Fibroblast of the aortic adventitia (primary cell): ENCODE results near the gene MAGOHB. TPM values are rescaled to one million over a fixed set of nuclear protein-coding genes. Genes with fewer than 3 reads are reported as not detected.

ENCODE experiments used
- DNase-seq: peaks from one replicate; pipeline ENCODE4 v3.0.0-alpha.2; 2010; ENCODE audit warnings: low read depth
- H3K4me3 ChIP-seq: 2 replicates; pipeline ENCODE4 v1.5.1; 2011; ENCODE audit warnings: low read depth, mild to moderate bottlenecking, control low read depth, low read length, moderate library complexity
- total RNA-seq: library from RNA; depleted of rRNA; stranded (reverse); fragments of >200 nt; gene quantifications from 2 replicates; pipeline ENCODE4 v1.2.3, GENCODE V29; 2012; ENCODE audit warnings: low replicate concordance
- TF ChIP-seq, protein P1 (sequence below): IDR thresholded peaks from 2 replicates; pipeline ENCODE4 v1.5.1; 2011; ENCODE audit warnings: mild to moderate bottlenecking, low read length, control low read depth, inconsistent platforms; ENCODE audit not compliant: insufficient read depth

The MAGOHB gene
- total RNA-seq, 1 donor = 31.7 TPM

DNA sequence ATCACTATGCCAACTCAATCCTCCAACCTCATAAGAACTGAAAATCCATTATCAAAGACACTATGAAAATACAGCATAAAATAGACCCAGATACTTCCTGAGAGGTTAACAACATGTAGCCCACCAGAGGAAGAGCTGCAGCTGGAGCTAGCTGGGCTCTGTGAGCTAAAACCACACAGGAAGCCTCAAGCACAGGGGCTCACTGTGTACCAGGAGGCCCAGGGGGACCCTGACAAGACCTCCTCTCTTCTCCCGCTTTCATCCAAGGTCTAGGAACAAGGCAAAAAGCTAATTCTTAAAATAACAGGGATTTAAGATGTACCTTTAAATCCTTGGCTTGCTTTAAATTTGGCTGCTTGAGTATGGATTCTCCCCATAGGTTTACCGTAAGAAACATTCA, 54.2 kb downstream of the MAGOHB start:
- TF ChIP-seq, protein P1, sequence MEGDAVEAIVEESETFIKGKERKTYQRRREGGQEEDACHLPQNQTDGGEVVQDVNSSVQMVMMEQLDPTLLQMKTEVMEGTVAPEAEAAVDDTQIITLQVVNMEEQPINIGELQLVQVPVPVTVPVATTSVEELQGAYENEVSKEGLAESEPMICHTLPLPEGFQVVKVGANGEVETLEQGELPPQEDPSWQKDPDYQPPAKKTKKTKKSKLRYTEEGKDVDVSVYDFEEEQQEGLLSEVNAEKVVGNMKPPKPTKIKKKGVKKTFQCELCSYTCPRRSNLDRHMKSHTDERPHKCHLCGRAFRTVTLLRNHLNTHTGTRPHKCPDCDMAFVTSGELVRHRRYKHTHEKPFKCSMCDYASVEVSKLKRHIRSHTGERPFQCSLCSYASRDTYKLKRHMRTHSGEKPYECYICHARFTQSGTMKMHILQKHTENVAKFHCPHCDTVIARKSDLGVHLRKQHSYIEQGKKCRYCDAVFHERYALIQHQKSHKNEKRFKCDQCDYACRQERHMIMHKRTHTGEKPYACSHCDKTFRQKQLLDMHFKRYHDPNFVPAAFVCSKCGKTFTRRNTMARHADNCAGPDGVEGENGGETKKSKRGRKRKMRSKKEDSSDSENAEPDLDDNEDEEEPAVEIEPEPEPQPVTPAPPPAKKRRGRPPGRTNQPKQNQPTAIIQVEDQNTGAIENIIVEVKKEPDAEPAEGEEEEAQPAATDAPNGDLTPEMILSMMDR = no peak
- no peak for DNase-seq
- no peak overlapping the region for H3K4me3 ChIP-seq

DNA sequence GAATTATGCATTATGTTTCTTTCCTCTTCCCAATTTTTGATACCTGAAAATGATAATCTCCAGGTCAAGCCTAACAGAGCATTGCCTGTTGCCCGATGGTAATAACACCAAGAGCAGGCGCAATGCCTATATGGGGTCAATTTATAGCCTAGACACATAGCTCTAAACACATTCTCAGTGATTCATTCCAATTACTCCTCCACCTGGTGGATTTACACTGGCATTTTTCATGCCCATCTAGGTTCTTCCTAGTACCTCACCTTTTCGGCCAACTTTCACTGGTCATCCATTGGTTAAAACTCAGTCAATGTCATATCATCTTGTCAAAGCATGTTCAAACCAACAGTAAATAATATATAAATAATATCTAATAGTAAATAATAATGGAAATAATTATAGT, 54.6 kb downstream of the MAGOHB start:
- DNase-seq = no peak
- TF ChIP-seq, protein P1 = no peak
- H3K4me3 ChIP-seq = no peak overlapping the region

DNA sequence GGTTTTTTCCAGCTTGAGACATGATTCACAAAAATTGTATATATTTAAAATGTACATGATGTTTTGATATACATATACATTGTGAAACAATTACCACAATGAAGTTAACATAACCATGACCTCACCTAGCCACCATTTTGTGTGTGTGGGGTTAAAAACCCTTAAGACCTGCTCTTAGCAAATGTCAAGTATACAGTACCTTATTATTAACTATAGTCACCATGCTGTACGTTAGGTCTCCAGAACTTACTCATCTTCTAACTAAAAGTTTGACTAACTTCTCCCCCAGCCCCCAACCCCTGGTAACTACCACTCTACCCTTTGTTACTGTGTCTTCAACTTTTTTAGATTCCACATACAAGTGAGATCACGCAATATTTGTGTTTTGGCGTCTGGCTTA, 55.1 kb downstream of the MAGOHB start:
- TF ChIP-seq, protein P1 = no peak
- DNase-seq = no peak
- no peak overlapping the region for H3K4me3 ChIP-seq

DNA sequence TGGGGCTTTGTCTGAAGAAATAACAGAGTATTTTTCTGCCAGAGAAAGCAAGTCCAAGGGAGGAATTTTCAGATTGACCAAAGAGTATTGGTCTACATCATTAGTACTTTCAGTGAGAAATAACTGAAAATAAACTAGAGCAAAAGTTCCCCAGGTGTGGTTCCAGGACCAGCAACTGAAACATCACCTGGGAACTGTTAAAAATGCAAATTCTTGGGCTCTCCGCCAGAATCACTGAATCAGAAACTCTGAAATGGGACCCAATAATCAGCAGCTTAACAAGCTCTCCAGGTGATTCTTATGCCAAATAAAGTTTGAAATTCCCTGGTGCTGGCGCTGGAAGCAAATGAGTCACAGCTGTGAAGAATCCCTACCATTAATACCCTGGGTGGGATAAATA, 55.6 kb downstream of the MAGOHB start:
- no peak for DNase-seq
- TF ChIP-seq, protein P1 = no peak
- H3K4me3 ChIP-seq = no peak overlapping the region

DNA sequence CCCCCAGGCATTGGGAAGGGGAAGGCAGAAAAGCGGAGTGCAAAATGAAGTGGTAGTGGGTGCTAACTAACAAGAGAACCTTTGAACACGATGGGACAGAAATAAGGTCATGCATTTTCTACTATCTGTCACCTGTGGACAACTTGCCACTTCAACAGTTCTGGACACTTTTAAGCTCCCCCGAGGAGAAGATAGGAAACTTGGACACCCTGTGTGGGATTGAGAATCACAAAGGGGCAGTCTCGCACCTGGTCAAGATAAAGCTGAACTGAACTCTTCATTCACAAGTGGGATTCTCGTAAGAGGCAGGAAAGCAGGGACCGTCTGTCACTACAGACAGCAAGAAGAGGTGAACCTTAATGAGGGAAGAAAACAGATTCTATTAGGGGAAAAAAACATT, 56.1 kb downstream of the MAGOHB start:
- no peak for DNase-seq
- TF ChIP-seq, protein P1 = no peak
- H3K4me3 ChIP-seq = no peak overlapping the region

DNA sequence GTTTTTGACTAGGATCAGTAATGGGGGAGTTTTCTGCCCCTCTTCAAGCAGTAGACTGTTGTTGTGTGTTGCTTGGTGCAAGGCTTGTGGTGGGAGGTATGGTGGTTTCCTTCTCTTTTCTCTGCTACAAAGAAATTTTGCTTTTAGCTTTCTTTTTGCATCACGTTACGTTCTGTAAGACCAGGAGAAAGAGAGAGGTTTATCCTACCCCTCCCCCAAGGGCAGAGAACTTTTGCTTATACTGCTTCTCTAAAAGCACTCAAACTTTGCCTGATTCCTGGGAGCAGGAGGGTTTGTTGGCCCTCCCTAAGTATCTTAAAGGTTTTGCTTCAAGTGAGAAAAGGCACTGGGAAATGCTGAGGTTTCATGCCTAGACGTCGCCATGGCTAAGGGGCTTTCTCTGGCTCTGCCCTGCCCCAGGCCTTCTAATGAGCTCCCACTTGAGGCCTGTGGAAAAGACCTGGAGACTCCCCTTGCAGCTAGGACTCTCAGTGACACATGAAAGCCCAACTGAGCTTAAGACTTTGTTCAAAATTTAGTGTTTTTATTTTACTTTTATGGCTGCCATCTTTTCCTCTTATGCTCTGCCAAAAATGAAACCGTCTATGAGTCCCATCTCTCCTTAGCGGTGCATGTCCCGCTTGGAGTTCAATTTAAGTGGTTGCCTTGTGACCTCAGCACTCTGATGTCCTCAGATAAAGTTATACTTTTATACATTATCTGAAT, 58.5 kb downstream of the MAGOHB start:
- TF ChIP-seq, protein P1 = no peak
- no peak for DNase-seq
- no peak overlapping the region for H3K4me3 ChIP-seq
